Rectal smooth muscle tissue (tissue), 1 donor: ENCODE results near the gene ADAD2.

Source experiments
- H3K27ac ChIP-seq: one replicate; pipeline ENCODE4 v1.7.0; 2013; ENCODE audit warnings: low read depth, low read length, inconsistent platforms
- H3K27me3 ChIP-seq: one replicate; pipeline ENCODE4 v1.7.0; 2013; ENCODE audit warnings: low read length; ENCODE audit not compliant: control insufficient read depth, insufficient read depth
- H3K36me3 ChIP-seq: one replicate; pipeline ENCODE4 v1.7.0; 2013; ENCODE audit warnings: low read length; ENCODE audit not compliant: control insufficient read depth, insufficient read depth
- H3K4me1 ChIP-seq: one replicate; pipeline ENCODE4 v1.7.0; 2013; ENCODE audit warnings: low read length; ENCODE audit not compliant: control insufficient read depth, insufficient read depth
- H3K4me3 ChIP-seq: one replicate; pipeline ENCODE4 v1.7.0; 2013; ENCODE audit warnings: low read length
- H3K9ac ChIP-seq: one replicate; pipeline ENCODE4 v1.7.0; 2013; ENCODE audit warnings: low read length

Gene ADAD2

DNA sequence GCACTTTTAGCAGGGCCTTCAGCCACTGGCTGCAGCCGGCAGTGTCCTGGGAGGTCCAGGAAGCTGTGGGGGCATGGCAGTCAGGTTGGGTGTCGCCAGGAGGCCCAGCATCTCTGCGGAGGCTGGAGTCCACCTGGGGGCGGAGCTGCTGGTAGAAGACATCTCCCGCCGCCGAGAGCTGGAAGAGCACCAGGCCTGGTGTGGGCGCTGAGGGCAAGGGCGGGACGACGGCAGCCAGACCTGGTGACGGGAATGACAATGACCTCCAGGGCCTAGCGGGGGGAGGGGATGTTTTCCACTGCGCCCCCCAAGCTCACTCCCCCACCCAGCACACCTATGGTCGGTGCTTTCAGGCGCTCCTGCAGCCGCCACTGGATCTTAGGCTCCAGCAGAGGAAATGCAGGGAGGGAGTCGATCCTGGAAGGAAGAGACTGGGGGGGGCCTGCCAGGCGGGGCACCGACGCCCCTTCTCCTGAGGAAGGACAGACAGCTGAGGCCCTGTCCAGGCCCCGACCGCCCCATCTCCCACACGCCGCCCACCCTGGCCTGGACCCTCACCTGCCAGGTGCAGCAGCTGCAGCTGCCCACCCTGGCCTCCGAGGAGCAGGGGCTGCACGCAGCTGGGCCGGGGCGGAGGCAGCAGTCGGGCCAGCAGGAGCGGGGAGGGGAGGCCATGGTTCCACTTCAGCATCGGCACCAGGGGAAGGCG, 11.2 kb upstream of the ADAD2 start:
- Histone ChIP-seq H3K9ac (no peak overlapping the region), H3K27me3 (no peaks in the 10 kb centered on the region), H3K4me3 (no peak overlapping the region), H3K36me3 (peaks cover 23% of the 10 kb centered on the region), H3K4me1 (peaks cover 14% of the 10 kb centered on the region), H3K27ac (no peak overlapping the region)

GRCh38 chr16:84180519-84181140, 10.3 kb upstream of the ADAD2 start:
- H3K27ac ChIP-seq = no peak overlapping the region
- peaks cover 14% of the 10 kb centered on the region for H3K4me1 ChIP-seq
- peaks cover 23% of the 10 kb centered on the region for H3K36me3 ChIP-seq
- H3K27me3 ChIP-seq = no peaks in the 10 kb centered on the region
- no peak overlapping the region for H3K9ac ChIP-seq
- H3K4me3 ChIP-seq = no peak overlapping the region

GRCh38 chr16:84181144-84181915, 9.6 kb upstream of the ADAD2 start:
- Histone ChIP-seq H3K27ac (no peak overlapping the region), H3K4me1 (peaks cover 15% of the 10 kb centered on the region), H3K27me3 (no peaks in the 10 kb centered on the region), H3K36me3 (peaks cover 23% of the 10 kb centered on the region), H3K4me3 (no peak overlapping the region), H3K9ac (no peak overlapping the region)

DNA sequence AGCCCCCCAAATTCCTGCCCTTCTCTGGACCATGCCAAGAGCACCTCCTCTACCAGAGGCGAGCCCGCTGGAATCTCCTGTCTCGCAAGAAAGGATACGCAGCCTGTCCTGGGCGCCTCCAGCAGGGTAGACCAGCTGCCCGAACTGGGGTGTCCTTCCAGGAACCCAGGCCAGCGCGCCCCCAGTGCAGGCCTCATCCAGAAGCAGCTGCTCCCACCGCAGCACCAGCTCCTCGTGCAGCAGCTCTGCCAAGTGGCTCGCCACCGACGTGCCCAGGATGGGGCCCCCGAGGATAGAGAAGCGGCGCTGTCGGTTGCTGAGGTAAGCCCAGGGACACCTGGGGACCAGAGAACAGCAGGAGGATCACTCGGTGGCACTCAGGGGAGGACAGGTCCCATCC, 8.9 kb upstream of the ADAD2 start:
- no peak overlapping the region for H3K4me3 ChIP-seq
- peaks cover 23% of the 10 kb centered on the region for H3K36me3 ChIP-seq
- H3K27me3 ChIP-seq = no peaks in the 10 kb centered on the region
- no peak overlapping the region for H3K9ac ChIP-seq
- H3K4me1 ChIP-seq = peaks cover 9% of the 10 kb centered on the region
- no peak overlapping the region for H3K27ac ChIP-seq

DNA sequence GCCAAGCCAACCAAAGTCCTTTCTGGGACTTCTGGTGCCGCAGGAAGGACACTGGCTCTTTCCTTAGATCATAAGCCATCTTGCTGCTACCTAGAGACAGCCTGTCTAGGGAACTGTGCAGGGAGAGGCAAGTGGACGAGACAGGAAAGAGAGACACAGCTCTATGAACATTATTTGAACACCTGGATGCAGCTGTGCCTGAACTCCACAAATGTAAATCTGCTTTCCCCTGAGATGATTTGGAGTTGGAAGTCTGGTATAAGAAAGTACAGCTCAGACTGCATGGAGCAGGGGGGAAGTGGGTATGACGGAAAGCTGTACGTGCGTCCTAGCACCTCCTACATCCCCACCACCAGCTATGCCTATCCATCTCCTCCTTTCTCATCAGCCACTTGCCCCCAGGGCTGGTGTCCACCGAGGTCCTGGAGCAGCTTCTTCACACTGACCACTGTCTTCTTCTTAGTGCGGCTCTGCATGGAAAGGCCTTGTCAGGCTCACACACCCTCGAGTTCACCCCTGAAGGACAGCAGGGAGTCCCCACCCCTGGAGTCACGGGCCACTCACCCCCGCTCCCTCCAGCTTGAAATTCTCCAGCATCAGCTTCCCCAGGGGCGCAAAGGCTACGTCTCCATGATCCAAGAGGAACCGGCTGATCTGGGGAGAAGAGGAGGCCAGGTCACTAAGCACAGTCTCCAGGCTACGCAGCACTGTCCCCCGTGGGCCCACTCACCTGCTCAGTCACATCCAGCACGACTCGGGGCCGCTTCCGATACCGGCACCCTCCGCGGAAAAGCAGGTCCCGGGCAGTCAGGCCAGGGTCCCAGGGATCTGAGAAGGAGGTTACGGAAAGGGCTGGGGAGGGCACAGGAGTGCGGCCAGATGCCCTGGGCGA, 8.0 kb upstream of the ADAD2 start:
- no peaks in the 10 kb centered on the region for H3K27me3 ChIP-seq
- no peak overlapping the region for H3K27ac ChIP-seq
- H3K36me3 ChIP-seq = peaks cover 23% of the 10 kb centered on the region
- H3K9ac ChIP-seq = no peak overlapping the region
- no peak overlapping the region for H3K4me3 ChIP-seq
- peaks cover 6% of the 10 kb centered on the region for H3K4me1 ChIP-seq

DNA sequence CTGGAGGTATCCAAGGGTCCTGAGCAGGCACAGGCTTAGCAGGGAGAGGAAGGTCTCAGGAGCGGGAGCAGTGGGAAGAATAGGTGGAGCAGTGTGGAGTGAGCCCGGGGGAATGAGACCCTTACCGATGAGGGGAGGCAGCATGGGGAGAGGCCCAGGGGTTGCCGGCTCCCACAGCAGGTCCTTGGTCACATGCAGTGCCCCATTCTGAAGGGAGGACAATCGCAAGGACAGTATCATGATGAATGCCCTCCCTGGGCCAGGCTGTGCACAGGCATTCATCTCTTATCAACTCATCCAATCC, 7.4 kb upstream of the ADAD2 start:
- Histone ChIP-seq H3K4me1 (peaks cover 4% of the 10 kb centered on the region), H3K36me3 (peaks cover 23% of the 10 kb centered on the region), H3K9ac (no peak overlapping the region), H3K27ac (no peak overlapping the region), H3K27me3 (no peaks in the 10 kb centered on the region), H3K4me3 (no peak overlapping the region)

- Histone ChIP-seq H3K9ac (no peak overlapping the region), H3K4me1 (peaks cover 4% of the 10 kb centered on the region), H3K36me3 (peaks cover 23% of the 10 kb centered on the region), H3K27me3 (no peaks in the 10 kb centered on the region), H3K27ac (no peak overlapping the region), H3K4me3 (no peak overlapping the region)
Observed at GRCh38 chr16:84183911-84184591, 6.9 kb upstream of the ADAD2 start.

DNA sequence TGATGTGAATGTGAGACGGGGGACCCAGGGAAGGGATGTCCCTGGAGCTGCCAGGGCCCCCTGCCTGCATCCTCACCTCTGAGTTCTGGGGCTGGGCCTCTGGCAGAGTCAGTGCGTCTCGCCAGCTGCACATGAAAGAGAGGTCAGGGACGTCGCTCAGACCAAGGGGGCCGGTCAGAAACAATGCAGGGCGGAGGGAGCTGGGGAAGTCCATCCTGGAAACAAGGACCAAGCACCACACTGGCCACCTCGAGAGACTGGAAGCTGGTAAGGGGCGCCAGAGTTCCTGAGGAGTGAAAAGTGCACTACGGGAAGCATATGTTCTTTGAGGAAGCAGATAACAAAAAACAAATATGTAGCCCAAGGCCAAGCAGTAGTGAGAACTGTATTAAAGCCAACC, 6.2 kb upstream of the ADAD2 start:
- Histone ChIP-seq H3K27ac (no peak overlapping the region), H3K4me3 (no peak overlapping the region), H3K4me1 (peaks cover 4% of the 10 kb centered on the region), H3K36me3 (peaks cover 23% of the 10 kb centered on the region), H3K27me3 (no peaks in the 10 kb centered on the region), H3K9ac (no peak overlapping the region)

GRCh38 chr16:84186685-84187437, 4.1 kb upstream of the ADAD2 start, which contains the start of gene TAF1C:
Gene TAF1C, minus strand, starts transcription at chr16:84187057. Its CDS starts 2,069 bp downstream, at chr16:84184988.
- Histone ChIP-seq H3K4me3 (peak within 1 kb of the TSS; percentile 98), H3K27me3 (no peaks in the 10 kb centered on the region), H3K36me3 (peaks cover 23% of the 10 kb centered on the region), H3K27ac (peak within 1 kb of the TSS; percentile 73), H3K9ac (peak within 1 kb of the TSS; percentile 88), H3K4me1 (peaks cover 4% of the 10 kb centered on the region)

DNA sequence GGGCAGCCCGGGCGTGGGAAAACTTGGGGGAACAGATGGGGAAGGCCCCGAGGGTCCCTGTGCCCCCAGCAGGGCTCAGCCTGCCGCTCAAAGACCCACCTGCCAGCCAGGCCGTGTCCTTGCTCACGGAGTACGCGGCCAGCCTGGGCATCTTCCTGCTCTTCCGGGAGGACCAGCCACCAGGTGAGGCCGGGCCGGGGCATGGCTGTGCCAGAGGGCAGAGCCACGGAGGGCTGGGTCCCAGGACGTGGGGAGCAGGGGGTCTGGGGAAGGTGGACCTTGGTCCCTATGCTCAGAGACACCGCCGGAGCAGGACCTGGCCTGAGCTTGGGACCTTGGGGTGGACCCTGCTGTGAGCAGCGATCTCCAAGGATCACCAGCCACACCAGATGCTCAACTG, 509 bp downstream of the ADAD2 start:
- H3K27ac ChIP-seq = no peak overlapping the region
- H3K9ac ChIP-seq = no peak overlapping the region
- H3K27me3 ChIP-seq = no peaks in the 10 kb centered on the region
- no peaks in the 10 kb centered on the region for H3K4me1 ChIP-seq
- no peaks in the 10 kb centered on the region for H3K36me3 ChIP-seq
- H3K4me3 ChIP-seq = no peak overlapping the region

DNA sequence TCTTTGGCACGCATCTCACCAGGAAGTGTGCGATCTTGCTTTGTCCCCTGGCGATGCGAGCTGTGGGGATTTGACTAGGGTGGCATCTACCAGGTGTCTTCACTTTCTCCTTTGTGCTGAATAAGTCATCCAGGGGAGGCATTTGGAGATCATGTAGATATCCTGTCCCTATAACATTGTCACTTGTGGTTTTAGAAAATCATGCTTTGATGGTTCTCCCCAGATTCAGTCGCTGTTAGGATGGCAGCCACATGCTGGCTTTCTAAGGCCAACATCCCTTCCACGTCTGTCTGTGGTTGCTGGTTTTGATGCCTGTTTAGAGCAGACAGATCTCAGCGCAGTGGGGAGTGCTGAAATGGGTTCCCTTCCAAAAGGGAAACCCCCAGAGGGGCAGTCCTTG, 2.5 kb downstream of the ADAD2 start:
- Histone ChIP-seq H3K4me3 (no peak overlapping the region), H3K4me1 (no peaks in the 10 kb centered on the region), H3K27ac (no peak overlapping the region), H3K27me3 (no peaks in the 10 kb centered on the region), H3K36me3 (no peaks in the 10 kb centered on the region), H3K9ac (no peak overlapping the region)
